NCI-H1092 treated with DMSO at 0.1 percent for 48 hours (cell line): ENCODE measurements around the gene FAM186B.

ENCODE experiments used
- DNase-seq: peaks from one replicate; lab custom pipeline; 2025; lab: John Stamatoyannopoulos, UW

The FAM186B gene

DNA sequence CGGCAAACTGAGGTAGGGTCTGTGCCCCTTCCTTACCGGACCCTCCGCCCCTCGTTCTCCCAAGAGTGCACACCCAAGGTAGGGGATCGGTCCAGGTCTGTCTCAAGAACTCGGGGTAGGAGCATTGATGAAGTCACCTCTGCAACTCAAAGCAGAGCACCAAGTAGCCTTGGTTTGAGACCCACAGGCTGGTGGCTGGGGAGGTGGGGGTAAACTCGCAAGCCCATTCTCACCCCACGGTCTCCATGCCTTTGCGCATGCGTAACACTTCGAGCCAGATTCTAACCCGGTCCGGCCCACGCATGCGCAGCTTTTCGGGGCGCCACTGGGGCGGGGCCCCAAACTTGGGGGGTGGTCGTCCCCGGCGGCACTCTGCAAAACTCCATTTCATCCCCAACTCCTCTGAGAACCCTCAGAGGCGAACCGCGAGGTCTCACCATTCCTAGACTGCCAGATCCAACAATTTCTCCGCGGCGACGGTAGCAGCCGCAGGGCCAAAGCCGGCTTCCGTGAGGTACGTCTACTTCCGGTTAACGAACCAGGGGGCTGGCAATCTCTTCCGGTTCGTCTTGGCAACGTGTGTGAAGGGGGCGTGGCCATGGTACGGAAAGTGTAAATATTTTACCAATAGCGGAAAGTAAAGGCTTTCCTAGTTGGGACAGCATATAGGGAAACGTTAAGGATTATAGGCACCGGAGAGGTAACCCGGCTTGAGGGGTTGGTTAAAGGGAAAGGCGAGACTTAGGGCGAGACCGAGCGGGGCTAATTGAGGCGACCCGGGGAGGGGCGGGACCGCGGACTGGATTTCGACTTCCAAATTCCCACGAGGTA lies 37.6 kb downstream of the FAM186B start, which contains the start of gene MCRS1:
MCRS1 (minus strand) TSS at position 532 of the 831 bp plus-strand sequence. CDS start 1,411 bp downstream, outside the sequence.
- peak; percentile 84 for DNase-seq

GRCh38 chr12:49567302-49567610 lies 38.2 kb downstream of the FAM186B start:
- DNase-seq: no peak

DNA sequence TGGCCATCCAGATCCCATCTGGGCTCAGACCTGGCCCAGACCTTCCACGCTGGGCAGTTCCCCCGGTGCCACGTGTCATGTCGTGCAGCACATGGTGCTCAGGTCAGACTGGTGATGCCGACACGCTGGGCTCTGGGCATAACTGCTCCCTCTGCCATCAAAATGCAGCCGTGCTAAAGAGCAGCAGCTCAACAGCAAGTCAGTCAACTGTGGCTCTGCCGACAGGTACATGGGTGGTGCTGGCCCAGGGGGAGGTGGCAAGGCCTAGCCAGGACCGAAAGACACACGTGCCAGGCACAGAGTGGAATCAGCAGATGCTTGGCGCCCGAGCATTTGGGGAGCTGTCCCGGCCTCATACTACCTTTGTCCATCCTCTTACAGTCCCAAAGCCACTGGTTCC lies 39.1 kb downstream of the FAM186B start:
- DNase-seq: no peak

DNA sequence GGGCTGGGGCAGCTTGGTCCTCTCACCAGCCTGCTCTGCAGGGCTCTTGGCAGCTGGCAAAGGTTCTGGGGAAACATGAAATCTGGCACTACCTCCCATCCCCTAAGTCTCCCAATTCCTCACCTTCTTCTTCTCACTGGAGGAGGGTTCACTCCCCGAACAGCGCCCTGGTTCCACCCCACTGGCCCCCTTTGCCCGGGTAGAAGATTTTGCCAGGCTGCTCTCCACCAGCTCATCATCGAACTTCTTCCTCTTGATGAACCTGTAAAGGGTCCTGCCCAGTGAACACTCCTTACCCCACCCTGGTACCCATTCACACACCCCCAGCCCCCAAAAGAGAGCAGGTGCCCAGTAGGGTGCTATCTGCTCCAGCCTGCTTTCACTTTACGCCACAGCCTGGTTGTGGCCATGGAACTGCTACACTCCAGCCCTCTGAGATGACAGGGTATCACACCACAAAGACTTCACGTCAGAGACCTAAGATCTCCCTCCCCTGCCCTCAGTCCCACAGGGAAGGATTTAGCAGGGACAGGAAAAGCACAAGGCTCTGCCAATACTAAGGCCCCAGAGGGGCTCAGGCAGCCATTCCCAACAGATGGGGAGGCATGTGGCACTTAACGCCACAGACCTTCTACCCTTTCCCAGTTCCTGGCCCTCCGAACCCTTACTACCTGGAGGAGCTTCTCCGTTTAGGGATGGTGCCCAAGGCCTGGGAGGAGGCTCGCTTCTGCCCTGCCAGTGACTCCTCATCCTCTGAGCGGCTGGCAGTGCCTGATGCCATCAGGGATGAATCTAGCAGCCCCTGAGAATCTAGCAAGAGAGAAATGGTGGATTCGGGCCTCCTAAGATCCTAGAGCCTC lies 39.8 kb downstream of the FAM186B start:
- DNase-seq: no peak

DNA sequence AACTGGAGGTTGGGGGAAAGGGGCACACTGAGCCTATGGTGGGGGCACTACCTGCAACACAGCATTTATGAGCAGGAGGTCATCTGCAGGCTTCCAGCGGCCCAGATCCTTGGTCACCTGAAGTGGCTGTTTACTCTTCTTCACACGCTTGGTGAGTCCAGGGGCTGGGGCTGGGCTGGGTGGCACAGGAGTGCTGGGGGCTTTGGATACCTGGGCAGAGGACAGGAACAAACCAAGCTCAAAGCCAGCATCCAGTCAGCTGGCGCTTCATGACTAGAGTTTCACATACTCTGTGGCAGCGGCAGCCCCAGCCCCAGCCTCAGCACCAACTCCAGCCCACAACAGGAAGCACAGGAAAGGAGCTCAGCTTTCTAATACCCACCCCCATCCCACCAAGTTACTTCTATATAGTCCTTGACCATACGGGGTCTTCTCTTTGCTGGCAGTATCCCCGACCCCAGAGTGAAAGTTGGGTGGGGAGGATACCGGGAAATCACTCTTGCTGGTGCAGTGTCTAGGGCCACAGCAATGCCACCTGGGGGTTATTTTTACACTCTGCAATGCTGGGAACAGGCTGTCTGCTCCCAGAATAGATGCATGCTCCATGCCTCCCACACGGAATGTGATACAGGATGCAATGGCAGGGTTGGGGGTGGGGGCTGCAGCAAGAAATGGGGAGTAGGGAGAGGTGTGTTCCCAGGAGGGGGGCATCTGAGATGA lies 40.6 kb downstream of the FAM186B start:
- DNase-seq: no peak

- no peak for DNase-seq
Observed at GRCh38 chr12:49563951-49564685, 41.3 kb downstream of the FAM186B start.

DNA sequence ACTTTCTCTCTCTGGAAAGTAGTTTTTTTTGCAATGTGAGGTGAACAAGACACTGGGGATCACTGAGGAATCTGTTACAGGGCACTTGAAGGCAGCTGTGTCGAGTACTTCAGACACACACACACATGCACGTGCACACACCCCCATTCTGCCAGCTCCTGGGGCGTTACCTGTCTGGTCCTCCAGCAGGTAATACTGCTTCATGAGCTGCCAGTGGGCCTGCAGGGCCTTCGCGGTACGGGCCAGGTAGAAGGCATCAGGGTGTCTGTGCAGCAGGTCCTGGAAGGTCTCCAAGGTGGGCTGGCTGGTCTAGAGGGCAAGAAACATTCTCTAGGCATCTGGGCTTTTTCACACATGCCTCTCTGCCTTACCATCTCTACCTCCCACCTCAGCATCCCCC lies 42.6 kb downstream of the FAM186B start:
- DNase-seq: no peak

GRCh38 chr12:49562233-49562632 lies 43.2 kb downstream of the FAM186B start:
- no peak for DNase-seq

GRCh38 chr12:49560695-49561094 lies 44.7 kb downstream of the FAM186B start:
- DNase-seq: no peak

DNA sequence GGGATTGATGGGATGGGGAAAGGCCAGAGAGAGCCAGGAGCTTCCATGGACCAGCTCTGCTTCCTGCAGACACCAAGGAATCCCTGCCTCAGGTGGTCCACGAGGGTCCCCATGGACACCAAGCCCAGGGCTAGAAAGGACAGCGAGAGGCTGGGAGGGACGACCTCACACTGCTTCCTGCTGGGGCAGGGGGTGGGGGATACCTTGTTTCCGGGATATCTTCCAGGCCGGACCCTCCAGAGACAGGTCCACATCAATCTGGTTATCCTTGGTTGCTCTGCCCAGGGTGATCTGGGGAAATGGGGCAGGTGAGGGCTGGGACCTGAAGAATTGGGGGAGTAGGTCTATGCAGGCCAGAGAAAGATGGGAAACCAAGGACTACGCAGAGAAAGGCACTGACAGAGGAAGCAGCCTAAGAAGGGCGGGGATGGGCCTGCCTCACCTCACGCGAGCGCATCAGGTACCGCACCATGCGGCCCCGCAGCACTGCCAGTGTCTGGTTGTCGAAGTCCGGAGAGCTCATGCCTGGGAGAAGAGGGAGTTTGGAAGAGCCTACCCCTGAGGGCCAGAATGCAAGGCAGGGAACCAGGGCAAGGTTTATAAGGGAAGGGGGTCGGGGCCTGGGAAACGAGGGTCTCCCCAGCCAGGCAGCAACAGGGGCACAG lies 46.3 kb downstream of the FAM186B start:
- DNase-seq: no peak

- DNase-seq: no peak
Observed at GRCh38 chr12:49558526-49558925, 46.9 kb downstream of the FAM186B start.

DNA sequence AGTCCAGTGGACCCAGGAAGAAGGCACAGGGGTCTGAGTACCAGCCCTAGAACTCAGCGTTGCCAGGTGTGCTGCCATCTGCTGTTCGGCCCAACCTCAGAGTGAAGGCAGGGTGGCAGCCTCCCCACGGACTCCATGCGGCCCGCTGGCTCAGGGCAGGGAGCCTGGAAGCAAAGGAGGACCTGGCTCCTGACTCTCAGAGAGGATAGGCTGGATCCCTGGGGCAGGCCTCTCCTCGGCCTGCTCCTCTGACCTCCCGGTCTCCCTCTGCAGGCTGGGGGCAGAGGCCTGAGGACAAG lies 47.6 kb downstream of the FAM186B start:
- DNase-seq: no peak

DNA sequence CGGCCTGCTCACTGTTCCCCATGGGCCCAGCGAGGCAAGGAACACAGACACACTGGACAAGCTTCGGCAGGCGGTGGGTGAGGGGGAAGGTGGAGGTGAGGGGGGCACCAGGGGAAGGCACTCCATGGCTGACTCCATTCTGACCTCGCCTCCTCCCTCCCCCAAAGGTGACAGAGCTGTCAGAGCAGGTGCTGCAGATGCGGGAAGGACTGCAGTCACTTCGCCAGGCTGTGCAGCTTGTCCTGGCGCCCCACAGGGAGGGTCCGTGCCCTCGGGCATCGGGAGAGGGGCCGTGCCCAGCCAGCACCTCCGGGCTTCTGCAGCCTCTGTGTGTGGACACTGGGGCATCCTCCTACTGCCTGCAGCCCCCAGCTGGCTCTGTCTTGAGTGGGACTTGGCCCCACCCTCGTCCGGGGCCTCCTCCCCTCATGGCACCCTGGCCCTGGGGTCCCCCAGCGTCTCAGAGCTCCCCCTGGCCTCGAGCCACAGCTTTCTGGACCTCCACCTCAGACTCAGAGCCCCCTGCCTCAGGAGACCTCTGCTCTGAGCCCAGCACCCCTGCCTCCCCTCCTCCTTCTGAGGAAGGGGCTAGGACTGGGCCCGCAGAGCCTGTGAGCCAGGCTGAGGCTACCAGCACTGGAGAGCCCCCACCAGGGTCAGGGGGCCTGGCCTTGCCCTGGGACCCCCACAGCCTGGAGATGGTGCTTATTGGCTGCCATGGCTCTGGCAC lies 48.1 kb downstream of the FAM186B start:
- no peak for DNase-seq

DNA sequence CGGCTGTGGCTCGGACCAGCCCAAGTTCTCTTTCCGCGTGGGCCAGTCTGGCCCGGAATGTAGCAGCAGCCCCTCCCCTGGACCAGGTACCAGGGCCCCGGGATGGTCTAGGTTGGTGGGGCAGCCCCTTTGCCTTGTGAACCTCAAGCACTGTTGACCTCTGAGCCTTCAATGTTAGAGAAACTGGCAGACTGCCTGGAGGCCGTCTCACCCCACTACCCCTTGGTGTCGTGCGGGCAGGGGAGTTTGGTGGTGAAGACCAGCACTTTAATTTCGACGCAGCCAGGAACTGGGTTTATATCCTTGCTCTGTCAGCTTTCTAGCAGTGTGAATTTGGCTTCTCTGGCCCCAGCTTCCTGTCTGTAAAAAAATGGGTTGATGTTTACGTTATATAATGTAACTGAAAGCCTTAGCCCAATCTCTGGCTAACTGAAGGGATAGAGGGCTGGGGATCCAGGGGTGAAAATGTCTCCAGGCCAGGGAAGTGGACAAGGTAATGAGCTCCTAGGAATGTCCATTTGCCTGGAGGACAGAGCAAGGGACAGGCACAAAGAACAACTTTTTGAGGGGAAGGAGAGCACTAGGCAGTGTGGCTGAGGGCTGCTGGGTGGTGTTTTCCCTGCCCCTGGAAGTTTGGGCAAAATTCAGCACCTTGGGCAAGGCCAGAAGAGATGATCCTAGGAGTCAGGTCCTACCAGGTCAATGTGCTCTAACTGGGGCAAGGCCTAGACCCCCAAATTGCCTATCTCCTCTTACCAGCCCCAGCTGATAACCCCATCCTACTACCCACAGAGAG lies 48.9 kb downstream of the FAM186B start:
- DNase-seq: no peak

- no peak for DNase-seq
Observed at GRCh38 chr12:49555631-49556390, 49.6 kb downstream of the FAM186B start.

DNA sequence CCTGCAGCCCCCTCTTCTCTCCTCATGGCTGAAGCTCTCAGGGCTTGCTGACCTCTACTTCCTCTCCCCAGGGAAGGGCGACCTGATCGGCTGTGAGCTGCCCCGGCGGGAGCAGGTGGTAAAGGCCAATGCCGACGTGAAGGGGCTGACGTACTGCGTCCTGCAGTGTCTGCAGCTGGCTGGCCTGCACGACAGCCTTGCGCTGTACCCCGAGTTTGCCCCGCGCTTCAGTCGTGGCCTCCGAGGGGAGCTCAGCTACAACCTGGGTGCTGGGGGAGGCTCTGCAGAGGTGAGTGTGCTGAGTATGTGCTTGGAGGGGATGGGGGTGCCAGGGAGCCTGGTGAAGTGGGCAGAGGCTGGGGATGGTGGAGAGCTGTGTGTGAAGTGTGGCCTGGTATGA lies 51.2 kb downstream of the FAM186B start:
- no peak for DNase-seq

- peak; percentile 8 for DNase-seq
Observed at GRCh38 chr12:49553512-49554088, 51.8 kb downstream of the FAM186B start.

DNA sequence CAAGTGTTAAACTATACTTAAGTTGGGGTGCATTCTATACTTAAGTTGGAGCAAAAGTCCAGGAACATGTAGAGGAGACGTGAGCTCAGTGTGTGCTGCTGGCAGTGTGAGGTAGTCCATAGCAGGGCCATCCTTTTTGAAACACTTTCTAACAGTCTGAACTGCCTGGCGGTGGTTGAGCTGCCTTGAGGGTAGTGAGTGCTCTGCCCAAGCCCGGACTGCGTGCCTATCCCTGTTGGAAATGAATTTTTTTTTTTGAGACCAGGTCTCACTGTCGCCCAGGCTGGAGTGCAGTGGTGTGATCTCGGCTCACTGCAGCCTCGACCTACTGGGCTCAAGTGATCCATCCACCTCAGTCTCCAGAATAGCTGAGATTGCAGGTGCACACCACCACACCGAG lies 52.5 kb downstream of the FAM186B start:
- DNase-seq: no peak

- no peak for DNase-seq
Observed at GRCh38 chr12:49552425-49552824, 53.0 kb downstream of the FAM186B start.
